Left lobe of liver (tissue), 2 donors: Measurements from ENCODE around the gene CDH13. TPM values are rescaled to one million over a fixed set of nuclear protein-coding genes. Genes with fewer than 3 reads are reported as not detected.

Experiments used
- ATAC-seq: fragments of 200-7000 bp; cut with Tn5 transposase; one replicate; pipeline ENCODE4 v1.9.1; 2020; ENCODE audit warnings: mild to moderate bottlenecking, moderate library complexity
- DNase-seq: peaks from one replicate; pipeline ENCODE4 v3.0.0-alpha.2; 2020; ENCODE audit warnings: low spot score
- total RNA-seq: library from RNA; stranded (reverse); gene quantifications from one replicate; pipeline ENCODE4 v1.2.1, GENCODE V29; 2021
- donor health status: DM: no; HTN: no; CAD: no; lungs with moderate emphysema.
- donor health status: DM: no; HTN: yes; CAD: no.

The CDH13 gene
- total RNA-seq, 1 donor from 2014 or later: 0.18 TPM

- ATAC-seq (no peak), DNase-seq (no peak)
These were observed 955.4 kb downstream of the CDH13 start for GRCh38 chr16:83581994-83582747.

GRCh38 chr16:83586036-83586435, 959.3 kb downstream of the CDH13 start:
- ATAC-seq: no peak
- DNase-seq: no peak

GRCh38 chr16:83586461-83587200, 959.9 kb downstream of the CDH13 start:
- DNase-seq (no peak), ATAC-seq (no peak)

GRCh38 chr16:83587201-83587600, 960.4 kb downstream of the CDH13 start:
- DNase-seq (no peak), ATAC-seq (no peak)

GRCh38 chr16:83588070-83588469, 961.3 kb downstream of the CDH13 start:
- ATAC-seq: no peak

GRCh38 chr16:83589576-83589975, 962.8 kb downstream of the CDH13 start:
- DNase-seq: no peak
- ATAC-seq: no peak

More at GRCh38 chr16:83588070-83588469, 961.3 kb downstream of the CDH13 start:
- DNase-seq: no peak

- DNase-seq (no peak), ATAC-seq (no peak)
These were observed 966.0 kb downstream of the CDH13 start for GRCh38 chr16:83592778-83593177.

GRCh38 chr16:83599789-83600462, 973.2 kb downstream of the CDH13 start:
- DNase-seq (no peak), ATAC-seq (no peak)

GRCh38 chr16:83602761-83603722, 976.3 kb downstream of the CDH13 start:
- ATAC-seq: no peak
- DNase-seq: no peak

GRCh38 chr16:83603723-83604570, 977.2 kb downstream of the CDH13 start:
- no peak for ATAC-seq
- DNase-seq: no peak

- ATAC-seq (no peak), DNase-seq (no peak)
These were observed 979.8 kb downstream of the CDH13 start for GRCh38 chr16:83606486-83607030.

GRCh38 chr16:83609178-83609577, 982.4 kb downstream of the CDH13 start:
- no peak for ATAC-seq
- no peak for DNase-seq

GRCh38 chr16:83615141-83615952, 988.6 kb downstream of the CDH13 start:
- ATAC-seq: no peak

GRCh38 chr16:83615953-83616350, 989.2 kb downstream of the CDH13 start:
- ATAC-seq (no peak), DNase-seq (no peak)

More at GRCh38 chr16:83615141-83615952, 988.6 kb downstream of the CDH13 start:
- DNase-seq: no peak

- no peak for DNase-seq
- ATAC-seq: no peak
These were observed 992.8 kb downstream of the CDH13 start for GRCh38 chr16:83619381-83620150.

- ATAC-seq (no peak), DNase-seq (no peak)
These were observed 995.2 kb downstream of the CDH13 start for GRCh38 chr16:83622010-83622409.

- DNase-seq (no peak), ATAC-seq (no peak)
These were observed 996.4 kb downstream of the CDH13 start for GRCh38 chr16:83623091-83623730.
